LNCAP (cell line): Measurements from ENCODE around the gene WLS.

Experiments used
- TF ChIP-seq, protein P1 (sequence below): fragments of 450-650 bp; IDR thresholded peaks from 2 replicates; pipeline ENCODE4 v1.5.1; 2017; ENCODE audit warnings: mild to moderate bottlenecking

Gene WLS

DNA sequence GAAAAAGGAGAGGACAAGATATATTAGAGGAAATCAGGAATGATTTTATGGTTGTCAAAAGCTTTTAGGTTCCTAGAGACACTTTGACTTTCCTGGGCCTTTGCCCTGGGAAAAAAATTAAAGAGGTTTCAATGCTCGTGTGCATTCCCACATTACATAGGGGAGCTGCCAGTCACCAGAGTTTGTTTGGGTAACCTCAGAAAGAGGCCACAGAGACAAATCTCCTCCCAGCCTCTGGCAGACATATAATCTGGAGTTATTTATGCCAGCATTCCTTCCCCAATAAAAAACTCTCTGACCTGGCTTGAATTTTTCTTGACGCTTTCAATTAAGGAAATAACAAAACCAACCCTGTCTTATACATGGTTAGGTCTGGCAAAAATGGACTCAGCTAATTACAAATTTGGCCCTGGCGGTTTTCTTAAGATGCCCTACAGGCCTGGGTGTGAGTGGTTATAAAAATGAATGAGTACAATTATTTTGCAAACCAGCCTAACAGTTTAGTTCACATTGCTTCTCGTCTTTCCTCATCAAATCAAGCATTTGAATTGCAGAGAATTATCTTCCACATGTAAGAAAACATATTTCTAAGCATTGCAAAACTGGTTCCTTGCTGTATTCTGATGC, 63.7 kb downstream of the WLS start:
- TF ChIP-seq, protein P1, sequence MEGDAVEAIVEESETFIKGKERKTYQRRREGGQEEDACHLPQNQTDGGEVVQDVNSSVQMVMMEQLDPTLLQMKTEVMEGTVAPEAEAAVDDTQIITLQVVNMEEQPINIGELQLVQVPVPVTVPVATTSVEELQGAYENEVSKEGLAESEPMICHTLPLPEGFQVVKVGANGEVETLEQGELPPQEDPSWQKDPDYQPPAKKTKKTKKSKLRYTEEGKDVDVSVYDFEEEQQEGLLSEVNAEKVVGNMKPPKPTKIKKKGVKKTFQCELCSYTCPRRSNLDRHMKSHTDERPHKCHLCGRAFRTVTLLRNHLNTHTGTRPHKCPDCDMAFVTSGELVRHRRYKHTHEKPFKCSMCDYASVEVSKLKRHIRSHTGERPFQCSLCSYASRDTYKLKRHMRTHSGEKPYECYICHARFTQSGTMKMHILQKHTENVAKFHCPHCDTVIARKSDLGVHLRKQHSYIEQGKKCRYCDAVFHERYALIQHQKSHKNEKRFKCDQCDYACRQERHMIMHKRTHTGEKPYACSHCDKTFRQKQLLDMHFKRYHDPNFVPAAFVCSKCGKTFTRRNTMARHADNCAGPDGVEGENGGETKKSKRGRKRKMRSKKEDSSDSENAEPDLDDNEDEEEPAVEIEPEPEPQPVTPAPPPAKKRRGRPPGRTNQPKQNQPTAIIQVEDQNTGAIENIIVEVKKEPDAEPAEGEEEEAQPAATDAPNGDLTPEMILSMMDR: no peak

DNA sequence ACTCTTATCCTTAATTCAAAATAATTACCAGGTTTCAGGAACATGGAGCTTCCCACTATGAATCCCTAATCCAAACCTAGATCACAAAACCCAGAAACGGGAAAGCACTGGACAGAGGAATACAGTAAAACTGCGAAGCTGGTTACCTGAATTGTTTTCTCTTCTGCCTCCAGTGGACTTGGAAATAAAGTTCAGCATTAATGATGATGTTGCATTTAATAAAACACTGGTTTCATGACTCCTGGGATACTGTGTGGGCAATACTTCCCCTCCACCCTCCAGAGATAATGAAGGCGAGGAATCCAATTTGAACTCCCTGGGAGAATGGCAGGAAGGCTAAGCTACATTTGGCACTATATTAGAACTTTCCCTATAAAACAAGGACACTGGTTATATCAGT, 65.1 kb downstream of the WLS start:
- TF ChIP-seq, protein P1: no peak

DNA sequence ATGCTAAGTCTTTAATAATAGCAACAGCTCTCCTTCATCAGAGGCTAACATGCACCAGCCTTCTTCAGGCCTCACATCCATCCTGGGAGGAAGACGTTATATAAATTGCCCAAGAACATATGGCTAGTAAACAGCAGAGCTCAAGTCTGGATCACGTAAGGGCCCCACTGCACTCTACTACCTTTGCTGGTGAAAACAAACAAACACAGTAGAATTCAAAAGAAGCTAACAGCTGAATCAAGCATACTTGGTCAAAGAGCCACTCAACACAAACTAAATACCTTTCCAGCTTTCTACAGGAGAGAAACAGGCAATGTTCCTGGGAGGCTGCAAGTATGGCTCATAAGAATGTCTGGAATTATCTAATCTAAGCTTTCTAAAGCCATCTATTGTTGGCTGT, 66.0 kb downstream of the WLS start:
- TF ChIP-seq, protein P1: no peak

DNA sequence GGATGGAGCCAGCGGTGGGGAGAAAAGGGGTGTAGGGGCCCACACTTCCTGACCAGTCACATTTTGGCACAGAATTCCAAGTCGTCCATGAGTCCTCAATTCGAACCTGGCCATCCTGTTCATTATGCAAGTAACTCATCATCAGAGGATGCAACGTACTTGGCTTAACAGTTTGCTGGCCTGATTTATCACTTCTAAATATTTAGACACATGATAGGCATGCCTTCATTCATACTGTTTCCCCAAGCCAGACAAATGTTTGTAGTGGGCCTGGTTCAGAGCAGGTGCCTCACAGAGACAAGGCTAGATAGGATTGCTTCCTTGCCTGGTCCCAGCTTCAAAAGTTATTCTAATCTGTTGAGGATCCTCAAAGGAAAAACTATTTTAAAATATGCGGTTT, 66.7 kb downstream of the WLS start:
- TF ChIP-seq, protein P1: no peak

DNA sequence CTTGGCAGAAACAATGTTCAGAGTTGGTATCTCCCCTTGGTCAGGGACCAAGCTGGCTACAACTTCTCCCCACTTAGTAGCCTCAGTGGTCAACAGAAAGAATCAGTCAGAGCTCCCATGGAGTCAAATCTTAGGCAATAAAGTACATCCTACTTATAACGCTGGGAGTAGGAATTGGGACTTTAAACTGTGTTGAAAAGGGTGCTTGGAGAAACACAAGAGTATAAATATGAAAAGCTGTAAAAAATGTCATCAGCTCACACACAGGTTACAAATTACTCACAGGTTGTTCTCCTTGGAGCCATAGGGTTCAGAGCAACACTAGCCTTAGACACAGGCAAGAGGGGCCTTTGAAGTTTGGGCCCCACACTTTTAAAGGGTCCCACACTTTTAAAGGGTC, 67.4 kb downstream of the WLS start:
- TF ChIP-seq, protein P1: no peak

DNA sequence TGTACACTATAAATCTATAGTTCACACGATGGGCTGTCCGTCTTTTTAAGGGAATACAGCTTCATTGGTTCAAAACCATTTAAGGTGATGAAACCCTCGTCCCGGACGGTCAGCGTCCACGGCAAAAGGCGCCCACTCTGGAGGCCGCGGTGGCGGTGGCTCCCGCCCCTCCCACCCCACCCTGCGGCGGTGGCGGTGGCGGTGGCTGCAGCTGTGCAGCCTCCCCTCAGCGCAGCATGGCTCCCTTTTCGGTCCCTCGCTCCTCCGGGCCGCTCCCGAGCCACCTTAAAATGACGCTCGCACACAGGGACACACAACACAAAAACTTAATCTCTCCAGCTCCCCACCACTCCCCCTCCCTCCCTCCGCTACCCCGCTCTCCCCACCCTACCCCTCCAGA, 69.1 kb downstream of the WLS start:
- TF ChIP-seq, protein P1: no peak

DNA sequence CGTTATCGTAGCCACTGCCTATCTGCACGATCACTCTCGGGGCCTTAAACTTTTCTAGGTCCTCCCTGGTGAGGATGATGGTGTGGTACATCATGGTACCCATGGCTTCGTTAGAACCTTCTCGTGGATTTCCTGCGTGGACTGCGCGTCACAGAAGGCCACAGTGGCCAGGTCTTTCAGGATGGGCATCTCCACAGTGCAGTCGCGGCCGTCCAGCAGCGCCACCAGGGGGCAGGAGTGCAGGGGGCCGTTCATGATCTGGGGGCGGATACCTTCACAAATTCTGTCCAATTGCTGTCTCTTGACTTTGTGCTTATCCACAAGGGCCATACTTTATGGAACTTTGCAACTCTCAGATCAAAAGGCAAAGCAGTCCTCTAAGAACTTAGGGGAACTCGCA, 69.6 kb downstream of the WLS start:
- TF ChIP-seq, protein P1: peak; percentile 26; the same call in 1 of the 2 replicates

DNA sequence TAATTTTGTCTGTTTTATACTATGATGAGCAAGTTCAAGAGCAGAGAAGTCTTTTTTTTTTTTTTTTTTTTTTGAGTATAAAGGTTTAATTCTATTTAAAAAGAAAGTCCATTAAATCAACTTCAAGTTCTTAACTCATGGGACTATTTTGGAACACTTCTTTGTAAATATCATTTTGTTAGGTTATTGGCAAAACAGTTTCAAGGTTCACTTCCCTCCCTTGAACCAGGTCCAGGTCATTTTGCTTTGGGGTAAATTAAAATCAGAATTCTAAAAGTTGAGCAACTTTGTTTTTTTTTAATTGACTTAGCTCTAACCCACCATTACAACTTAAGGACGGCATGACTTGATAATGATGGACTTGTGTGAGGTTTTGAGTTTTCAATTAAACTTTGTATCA, 72.3 kb downstream of the WLS start:
- TF ChIP-seq, protein P1: no peak
